MCF 10A (cell line): ENCODE measurements around the gene ZKSCAN1. TPM values are rescaled to one million over a fixed set of nuclear protein-coding genes. Genes with fewer than 3 reads are reported as not detected.

Source experiments
- BruUV-seq: library from RNA; stranded (reverse); fragments of 400-500 nt; replicated peaks from 2 replicates; lab custom pipeline; 2021; lab: Mats Ljungman, UMichigan
- CTCF ChIA-PET: fragments of 300-600 bp; sonication (Branson Sonifier 250); formaldehyde crosslinking; extraction: SDS; loops from one replicate; lab custom pipeline; 2021; ENCODE audit warnings: antibody characterized with exemption, inconsistent platforms; lab: Yijun Ruan, JAX
- POLR2A ChIA-PET: fragments of 300-600, 350-650 bp; sonication (Branson Sonifier 250); formaldehyde crosslinking; extraction: SDS; loops from one replicate; lab custom pipeline; 2020; ENCODE audit warnings: antibody characterized with exemption, inconsistent platforms; lab: Yijun Ruan, JAX
- DNase-seq: peaks from one replicate; pipeline ENCODE4 v3.0.0-alpha.2; 2018; ENCODE audit not compliant: unreplicated experiment
- H3K27ac Mint-ChIP-seq: one replicate; pipeline ENCODE4 v1.8.0; 2022; ENCODE audit warnings: mild to moderate bottlenecking, low read depth, mixed read lengths; ENCODE audit not compliant: unreplicated experiment
- H3K27me3 Mint-ChIP-seq: one replicate; pipeline ENCODE4 v1.8.0; 2022; ENCODE audit warnings: mixed read lengths; ENCODE audit not compliant: insufficient read depth, unreplicated experiment
- H3K36me3 Mint-ChIP-seq: one replicate; pipeline ENCODE4 v1.8.0; 2022; ENCODE audit warnings: mild to moderate bottlenecking, moderate library complexity, mixed read lengths; ENCODE audit not compliant: insufficient read depth, unreplicated experiment
- H3K4me1 Mint-ChIP-seq: one replicate; pipeline ENCODE4 v1.8.0; 2022; ENCODE audit warnings: mixed read lengths; ENCODE audit not compliant: insufficient read depth, unreplicated experiment
- H3K4me3 Mint-ChIP-seq: one replicate; pipeline ENCODE4 v1.8.0; 2022; ENCODE audit warnings: mild to moderate bottlenecking, moderate library complexity, mixed read lengths; ENCODE audit not compliant: unreplicated experiment
- H3K9me3 Mint-ChIP-seq: one replicate; pipeline ENCODE4 v1.8.0; 2022; ENCODE audit warnings: mixed read lengths; ENCODE audit not compliant: unreplicated experiment
- intact Hi-C: fragments of 100-400 bp; cut with micrococcal nuclease; formaldehyde crosslinking; loops from 2 replicates; pipeline ENCODE4 v1.14.1; 2022
- total RNA-seq: library from RNA; stranded (reverse); gene quantifications from 2 replicates; pipeline ENCODE4 v1.2.3, GENCODE V29; 2022
- TF ChIP-seq, protein P1 (sequence below): fragments of 200-600 bp; IDR thresholded peaks from one replicate; pipeline ENCODE4 v1.8.0; 2022; ENCODE audit warnings: antibody characterized with exemption, mild to moderate bottlenecking; ENCODE audit not compliant: unreplicated experiment

Gene ZKSCAN1
- total RNA-seq, 1 experiment from 2014 or later: 80.2 TPM

DNA sequence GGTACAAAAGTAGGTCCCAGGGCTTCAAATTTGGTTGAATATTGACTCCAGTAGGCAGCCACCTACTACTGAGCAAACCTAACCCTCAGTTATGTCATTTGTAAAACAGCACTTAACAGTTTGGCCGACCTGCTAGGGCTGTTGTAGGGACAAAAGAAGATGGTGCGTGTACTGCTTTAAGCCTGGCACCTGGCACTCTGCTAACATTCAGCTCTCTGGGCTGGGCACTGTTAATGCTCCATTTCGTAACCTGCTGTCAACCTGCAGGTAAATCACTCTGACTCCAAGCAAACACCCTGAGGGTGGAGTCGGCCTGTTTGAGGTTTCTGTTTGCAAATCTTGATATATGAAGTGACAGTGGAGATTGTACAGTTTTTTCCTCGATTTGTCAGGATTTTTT lies 7.2 kb downstream of the ZKSCAN1 start:
- Mint-ChIP-seq H3K36me3 (peaks cover 76% of the 10 kb centered on the region), H3K4me3 (peak overlapping the region; percentile 49), H3K9me3 (no peaks in the 10 kb centered on the region), H3K4me1 (peaks cover 31% of the 10 kb centered on the region), H3K27ac (peak overlapping the region; percentile 66), H3K27me3 (no peaks in the 10 kb centered on the region)
- intact Hi-C loops: no loop called here
- CTCF ChIA-PET: interaction anchor here (0.6 to 1.5 kb wide), 9 partner anchors 28 to 465 kb away, joined by 3 to 4 read pairs (median 4); no protein-coding TSS in a partner anchor
- POLR2A ChIA-PET: interaction anchor here (0.6 to 2.1 kb wide), 12 partner anchors 10 to 883 kb away, joined by 3 to 16 read pairs (median 5); partner anchors contain the start of genes ZNF3 and ZSCAN21
- TF ChIP-seq, protein P1, sequence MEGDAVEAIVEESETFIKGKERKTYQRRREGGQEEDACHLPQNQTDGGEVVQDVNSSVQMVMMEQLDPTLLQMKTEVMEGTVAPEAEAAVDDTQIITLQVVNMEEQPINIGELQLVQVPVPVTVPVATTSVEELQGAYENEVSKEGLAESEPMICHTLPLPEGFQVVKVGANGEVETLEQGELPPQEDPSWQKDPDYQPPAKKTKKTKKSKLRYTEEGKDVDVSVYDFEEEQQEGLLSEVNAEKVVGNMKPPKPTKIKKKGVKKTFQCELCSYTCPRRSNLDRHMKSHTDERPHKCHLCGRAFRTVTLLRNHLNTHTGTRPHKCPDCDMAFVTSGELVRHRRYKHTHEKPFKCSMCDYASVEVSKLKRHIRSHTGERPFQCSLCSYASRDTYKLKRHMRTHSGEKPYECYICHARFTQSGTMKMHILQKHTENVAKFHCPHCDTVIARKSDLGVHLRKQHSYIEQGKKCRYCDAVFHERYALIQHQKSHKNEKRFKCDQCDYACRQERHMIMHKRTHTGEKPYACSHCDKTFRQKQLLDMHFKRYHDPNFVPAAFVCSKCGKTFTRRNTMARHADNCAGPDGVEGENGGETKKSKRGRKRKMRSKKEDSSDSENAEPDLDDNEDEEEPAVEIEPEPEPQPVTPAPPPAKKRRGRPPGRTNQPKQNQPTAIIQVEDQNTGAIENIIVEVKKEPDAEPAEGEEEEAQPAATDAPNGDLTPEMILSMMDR: no peak
- DNase-seq: peak; percentile 78
- no TSS peak for BruUV-seq

DNA sequence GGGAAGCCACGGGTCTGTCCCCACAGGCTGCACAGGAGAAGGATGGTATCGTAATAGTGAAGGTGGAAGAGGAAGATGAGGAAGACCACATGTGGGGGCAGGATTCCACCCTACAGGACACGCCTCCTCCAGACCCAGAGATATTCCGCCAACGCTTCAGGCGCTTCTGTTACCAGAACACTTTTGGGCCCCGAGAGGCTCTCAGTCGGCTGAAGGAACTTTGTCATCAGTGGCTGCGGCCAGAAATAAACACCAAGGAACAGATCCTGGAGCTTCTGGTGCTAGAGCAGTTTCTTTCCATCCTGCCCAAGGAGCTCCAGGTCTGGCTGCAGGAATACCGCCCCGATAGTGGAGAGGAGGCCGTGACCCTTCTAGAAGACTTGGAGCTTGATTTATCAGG lies 8.1 kb downstream of the ZKSCAN1 start:
- H3K4me1 Mint-ChIP-seq: peaks cover 26% of the 10 kb centered on the region
- intact Hi-C loops: no loop called here
- TF ChIP-seq, protein P1: no peak
- DNase-seq: no peak
- ChIA-PET POLR2A (interaction anchor here (0.6 to 1.8 kb wide), 5 partner anchors 8 to 271 kb away, joined by 3 to 5 read pairs (median 3); partner anchors contain the start of genes ZKSCAN1 and ZSCAN21), CTCF (no interaction called here)
- peak overlapping the region; percentile 49 for H3K4me3 Mint-ChIP-seq
- H3K9me3 Mint-ChIP-seq: no peaks in the 10 kb centered on the region
- BruUV-seq: no TSS peak
- peak overlapping the region; percentile 66 for H3K27ac Mint-ChIP-seq
- H3K36me3 Mint-ChIP-seq: peaks cover 77% of the 10 kb centered on the region
- no peaks in the 10 kb centered on the region for H3K27me3 Mint-ChIP-seq

DNA sequence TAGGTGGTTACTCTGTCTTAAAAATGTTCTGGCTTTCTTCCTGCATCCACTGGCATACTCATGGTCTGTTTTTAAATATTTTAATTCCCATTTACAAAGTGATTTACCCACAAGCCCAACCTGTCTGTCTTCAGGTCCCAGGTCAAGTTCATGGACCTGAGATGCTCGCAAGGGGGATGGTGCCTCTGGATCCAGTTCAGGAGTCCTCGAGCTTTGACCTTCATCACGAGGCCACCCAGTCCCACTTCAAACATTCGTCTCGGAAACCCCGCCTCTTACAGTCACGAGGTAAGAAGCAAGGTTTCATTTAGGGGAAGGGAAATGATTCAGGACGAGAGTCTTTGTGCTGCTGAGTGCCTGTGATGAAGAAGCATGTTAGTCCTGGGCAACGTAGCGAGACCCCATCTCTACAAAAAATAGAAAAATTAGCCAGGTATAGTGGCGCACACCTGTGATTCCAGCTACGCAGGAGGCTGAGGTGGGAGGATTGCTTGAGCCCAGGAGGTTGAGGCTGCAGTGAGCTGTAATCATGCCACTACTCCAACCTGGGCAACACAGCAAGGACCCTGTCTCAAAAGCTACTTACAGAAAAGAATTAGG lies 8.7 kb downstream of the ZKSCAN1 start:
- H3K27ac Mint-ChIP-seq: no peak overlapping the region
- H3K4me1 Mint-ChIP-seq: peaks cover 26% of the 10 kb centered on the region
- H3K27me3 Mint-ChIP-seq: no peaks in the 10 kb centered on the region
- ChIA-PET POLR2A (interaction anchor here (0.6 to 1.8 kb wide), 7 partner anchors 8 to 111 kb away, joined by 3 to 5 read pairs (median 3); partner anchors contain the start of genes TRIM4, ZKSCAN1 and ZSCAN21), CTCF (interaction anchor here (0.7 to 0.9 kb wide), 2 partner anchors 105 to 612 kb away, joined by 3 to 4 read pairs; partner anchors contain the start of gene TRIM4)
- H3K4me3 Mint-ChIP-seq: no peak overlapping the region
- no peaks in the 10 kb centered on the region for H3K9me3 Mint-ChIP-seq
- BruUV-seq: no TSS peak
- no peak for DNase-seq
- intact Hi-C loops: no loop called here
- peaks cover 80% of the 10 kb centered on the region for H3K36me3 Mint-ChIP-seq
- TF ChIP-seq, protein P1: no peak

DNA sequence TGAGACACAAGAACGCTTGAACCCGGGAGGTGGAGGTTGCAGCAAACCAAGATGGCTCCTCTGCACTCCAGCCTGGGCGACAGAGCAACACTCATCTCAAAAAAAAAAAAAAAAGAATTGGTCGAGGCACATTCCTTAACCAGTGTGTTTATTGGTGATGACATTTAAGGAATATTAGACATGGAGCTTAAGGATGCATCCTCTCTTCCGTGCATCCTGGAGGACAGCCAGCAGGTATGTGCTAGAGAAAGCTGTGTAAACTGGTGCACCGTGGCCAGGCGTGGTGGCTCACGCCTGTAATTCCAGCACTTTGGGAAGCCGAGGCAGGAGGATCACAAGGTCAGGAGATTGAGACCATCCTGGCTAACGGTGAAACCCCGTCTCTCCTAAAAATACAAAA lies 11.8 kb downstream of the ZKSCAN1 start:
- H3K4me3 Mint-ChIP-seq: no peak overlapping the region
- no peaks in the 10 kb centered on the region for H3K27me3 Mint-ChIP-seq
- no peak for DNase-seq
- POLR2A ChIA-PET: interaction anchor here (1.0 to 2.1 kb wide), 3 partner anchors 9 to 22 kb away, joined by 4 to 5 read pairs (median 5); partner anchors contain the start of gene ZSCAN21
- BruUV-seq: no TSS peak
- intact Hi-C loops: no loop called here
- peaks cover 17% of the 10 kb centered on the region for H3K4me1 Mint-ChIP-seq
- CTCF ChIA-PET: interaction anchor here (0.7 kb wide), 1 partner anchor 31 kb away, joined by 3 read pairs; no protein-coding TSS in a partner anchor
- TF ChIP-seq, protein P1: no peak
- no peaks in the 10 kb centered on the region for H3K9me3 Mint-ChIP-seq
- peaks cover 100% of the 10 kb centered on the region for H3K36me3 Mint-ChIP-seq
- no peak overlapping the region for H3K27ac Mint-ChIP-seq
